Erythroblast (primary cell): ENCODE measurements around the gene TBX6.

Experiments
- GATA1 ChIP-seq: IDR thresholded peaks from 2 replicates; pipeline ENCODE4 v1.6.1; 2011; ENCODE audit warnings: low read depth, mild to moderate bottlenecking, control low read depth, low read length, moderate library complexity
- POLR2A ChIP-seq: IDR thresholded peaks from 2 replicates; pipeline ENCODE4 v1.6.1; 2011; ENCODE audit warnings: mild to moderate bottlenecking, low read length

DNA sequence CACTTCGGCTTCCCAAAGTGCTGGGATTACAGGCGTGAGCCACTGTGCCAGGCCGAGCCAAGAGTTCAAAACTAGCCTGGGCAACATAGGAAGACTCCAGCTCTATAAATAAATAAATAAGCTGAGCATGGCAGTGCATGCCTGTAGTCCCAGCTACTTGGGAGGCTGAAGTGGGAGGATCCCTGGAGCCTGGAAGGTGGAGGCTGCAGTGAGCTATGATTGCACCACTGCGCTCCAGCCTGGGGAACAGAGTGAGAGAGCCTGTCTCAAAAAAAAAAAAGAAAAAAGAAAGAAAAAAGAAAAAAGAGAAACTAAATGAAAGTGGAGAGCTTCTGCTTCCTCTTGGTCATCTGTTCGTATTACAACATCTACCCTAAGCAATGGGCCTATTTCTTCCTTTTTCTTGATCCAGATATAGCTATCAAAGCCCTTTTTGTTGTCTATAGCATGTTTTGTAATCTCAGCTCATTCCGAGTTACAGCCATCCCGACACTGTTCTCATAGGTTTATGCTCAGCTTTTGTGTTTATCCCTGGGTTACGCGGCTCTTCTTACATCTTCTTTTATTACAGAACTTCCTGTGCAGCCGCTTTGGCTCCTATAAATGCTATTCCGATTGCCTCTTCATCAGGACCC lies 45.4 kb upstream of the TBX6 start:
- TF ChIP-seq GATA1 (no peak), POLR2A (no peak)
